HG03457 (cell line): ENCODE results near the gene THEM5.

ENCODE experiments used
- ATAC-seq: cut with Tn5 transposase; IDR thresholded peaks from one replicate; pipeline ENCODE4 v1.9.1; 2021; ENCODE audit warnings: moderate number of reproducible peaks; ENCODE audit not compliant: unreplicated experiment

THEM5 gene

DNA sequence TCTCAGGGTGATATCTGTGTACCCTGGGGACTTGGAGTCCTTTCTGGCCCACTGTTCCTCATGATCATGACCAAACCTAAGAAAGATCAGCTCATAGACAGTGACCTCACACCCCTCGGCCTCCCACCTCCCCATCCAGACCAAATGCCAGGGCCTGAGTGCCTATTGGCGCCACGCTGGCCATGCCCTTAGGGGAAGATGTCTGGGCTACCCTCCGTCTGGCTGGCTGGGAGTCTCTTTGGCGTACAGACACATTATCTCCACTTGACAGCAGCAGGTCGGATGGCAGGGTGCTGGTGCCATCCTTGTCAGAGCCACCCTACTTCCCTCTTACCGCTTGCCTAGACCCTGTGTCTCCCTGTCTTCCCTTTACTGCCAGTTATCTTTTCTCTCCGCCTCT lies 30.3 kb downstream of the THEM5 start:
- ATAC-seq = no peak

DNA sequence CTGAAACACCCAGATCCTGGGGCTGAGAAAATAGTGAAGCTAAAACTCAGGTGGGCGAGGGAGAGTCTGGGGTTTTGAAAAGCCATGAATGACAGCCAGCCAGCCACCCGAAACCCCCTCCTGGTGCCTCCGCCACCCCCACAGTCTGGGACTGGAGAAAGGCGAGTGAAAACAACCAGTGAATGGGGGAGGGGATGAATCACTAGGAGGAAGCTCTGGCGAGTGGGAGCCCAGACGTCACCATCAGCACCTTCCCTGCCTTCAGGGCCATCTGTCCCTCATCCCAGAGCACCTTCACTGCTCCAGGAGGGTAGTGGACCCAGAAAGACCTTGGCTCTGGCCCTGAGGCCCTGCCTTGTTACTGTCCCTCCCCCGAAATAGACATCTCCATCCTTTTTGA lies 31.1 kb downstream of the THEM5 start:
- no peak for ATAC-seq

DNA sequence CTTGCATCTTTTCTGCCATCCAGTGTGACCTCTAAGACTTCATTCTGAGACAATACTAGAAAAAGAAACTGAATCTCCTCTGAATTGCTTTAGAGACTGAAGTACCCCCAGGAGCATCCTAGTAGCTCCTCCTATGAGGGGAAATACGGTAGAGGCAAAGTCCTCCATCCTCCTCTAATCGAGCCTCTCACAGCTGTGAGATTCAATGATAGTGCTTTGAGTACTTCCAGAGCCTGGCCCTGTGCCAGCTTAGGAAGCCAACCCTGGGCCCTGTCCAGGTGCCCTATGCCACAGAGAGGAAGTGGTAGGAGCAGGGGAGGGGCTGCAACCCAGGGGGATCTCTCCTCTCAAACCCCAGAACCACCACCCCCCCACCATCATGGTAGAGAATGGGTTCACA lies 32.6 kb downstream of the THEM5 start:
- ATAC-seq = no peak

DNA sequence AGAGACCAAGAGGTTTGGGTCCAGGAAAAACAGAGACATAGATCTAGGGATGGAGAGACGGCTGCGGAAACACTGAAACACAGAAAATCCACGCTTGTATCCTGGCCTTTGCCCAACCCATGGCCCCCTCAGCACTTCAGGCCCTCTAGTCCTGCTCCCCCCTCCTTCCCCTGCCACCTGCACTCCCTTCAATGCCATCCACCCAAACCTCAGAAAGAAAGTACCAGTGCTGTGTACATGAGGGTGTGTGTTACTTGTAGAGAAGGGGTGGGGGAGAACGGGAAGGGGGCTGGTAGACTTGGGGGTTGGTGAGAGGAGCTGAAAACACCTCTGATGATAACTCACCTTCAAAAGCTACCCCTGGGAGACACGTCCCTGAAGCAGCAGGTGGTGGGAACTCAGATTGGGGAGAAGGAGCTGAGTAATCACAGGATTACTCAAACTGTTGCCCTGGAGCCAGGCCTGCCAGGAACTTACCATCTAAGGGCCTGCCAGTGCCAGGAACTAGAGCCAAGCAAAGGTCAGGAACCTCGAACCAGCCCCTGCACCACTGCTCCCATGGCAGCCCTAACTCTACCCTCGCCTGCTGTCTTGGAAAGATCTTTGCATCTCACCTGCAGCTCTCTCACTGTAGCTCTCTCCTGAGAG lies 33.4 kb downstream of the THEM5 start:
- no peak for ATAC-seq

DNA sequence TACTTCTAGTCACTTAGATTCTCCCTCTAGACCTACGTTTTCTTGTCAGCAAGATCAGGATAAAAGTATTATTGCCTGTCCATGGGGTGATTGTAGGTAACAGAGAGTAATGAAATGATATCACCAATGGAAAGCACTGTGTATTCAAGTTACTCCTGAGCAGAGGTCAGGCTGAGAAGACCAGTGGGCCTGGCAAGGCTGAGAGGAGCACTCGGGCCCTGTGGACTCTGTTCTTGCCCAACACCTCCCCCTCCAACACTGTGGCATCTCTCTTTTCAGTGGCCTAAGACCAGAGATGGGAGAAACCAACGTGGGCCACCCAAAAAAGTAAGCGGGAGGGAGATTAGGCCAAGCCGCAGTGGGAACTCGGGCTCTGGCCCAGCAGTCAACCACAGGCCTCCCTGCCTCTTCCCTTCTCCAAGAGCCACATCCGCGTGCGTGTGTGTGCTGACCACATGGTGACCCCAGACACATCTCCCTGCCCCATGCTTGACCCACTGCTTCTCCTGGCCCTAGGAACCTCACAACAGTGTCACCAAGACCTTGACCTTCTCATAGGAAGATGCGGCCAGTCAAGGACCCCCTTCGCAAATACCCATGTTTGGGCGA lies 34.2 kb downstream of the THEM5 start:
- no peak for ATAC-seq

DNA sequence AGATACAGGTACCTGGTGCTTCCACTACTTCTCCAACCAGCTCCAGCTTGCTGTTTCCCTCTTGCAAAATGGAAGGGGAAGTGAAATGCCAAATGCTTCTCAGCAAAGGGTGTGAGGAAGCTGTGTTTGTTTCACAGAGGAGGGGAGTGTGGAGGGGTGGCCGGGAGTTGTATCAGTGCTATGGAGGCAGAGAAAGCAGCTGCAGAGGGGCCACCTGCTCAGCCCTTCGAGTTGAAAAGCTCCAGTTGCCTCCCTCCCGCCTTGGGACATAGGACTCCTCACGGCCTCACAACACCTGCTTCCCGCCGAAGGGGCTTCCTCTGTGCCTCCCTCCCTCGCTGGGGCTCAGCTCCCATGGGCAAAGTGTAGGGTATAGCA lies 36.2 kb downstream of the THEM5 start:
- ATAC-seq = no peak

DNA sequence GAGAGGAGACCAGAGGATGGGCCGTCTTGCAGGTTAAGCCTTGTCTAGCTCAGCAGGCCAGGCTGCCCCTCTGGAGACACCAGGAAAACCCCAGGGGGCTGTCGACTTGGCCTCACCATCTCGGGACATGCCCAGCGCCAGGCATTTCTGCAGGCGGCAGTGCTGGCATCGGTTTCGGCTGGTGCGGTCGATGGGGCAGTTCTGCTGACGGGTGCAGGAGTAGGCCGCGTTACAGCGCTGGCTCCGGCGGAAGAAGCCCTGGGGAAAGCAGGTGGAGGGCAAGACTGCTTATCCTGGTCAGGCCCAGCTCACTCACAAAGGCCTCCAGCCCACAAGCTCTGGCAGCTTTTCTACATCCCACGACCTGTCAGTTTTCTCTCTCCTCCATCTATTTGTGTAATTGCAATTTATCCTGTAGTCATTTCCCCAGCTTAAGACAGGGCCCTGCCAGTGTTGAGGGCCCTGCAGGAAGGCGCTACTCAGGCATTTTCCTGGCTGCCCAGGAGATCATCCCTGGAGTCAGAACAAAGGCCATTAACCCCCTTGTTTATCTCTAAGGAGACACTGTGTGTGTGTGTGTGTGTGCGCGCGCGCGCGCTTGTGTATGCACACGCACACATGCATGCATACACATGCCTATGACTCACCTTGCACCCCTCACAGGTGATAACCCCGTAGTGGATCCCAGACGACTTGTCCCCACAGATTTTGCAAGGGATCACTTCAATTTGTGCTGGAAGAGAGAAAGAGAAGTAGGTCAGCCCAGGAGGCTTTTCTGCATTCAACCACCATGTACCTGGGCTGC lies 36.8 kb downstream of the THEM5 start:
- ATAC-seq = no peak

DNA sequence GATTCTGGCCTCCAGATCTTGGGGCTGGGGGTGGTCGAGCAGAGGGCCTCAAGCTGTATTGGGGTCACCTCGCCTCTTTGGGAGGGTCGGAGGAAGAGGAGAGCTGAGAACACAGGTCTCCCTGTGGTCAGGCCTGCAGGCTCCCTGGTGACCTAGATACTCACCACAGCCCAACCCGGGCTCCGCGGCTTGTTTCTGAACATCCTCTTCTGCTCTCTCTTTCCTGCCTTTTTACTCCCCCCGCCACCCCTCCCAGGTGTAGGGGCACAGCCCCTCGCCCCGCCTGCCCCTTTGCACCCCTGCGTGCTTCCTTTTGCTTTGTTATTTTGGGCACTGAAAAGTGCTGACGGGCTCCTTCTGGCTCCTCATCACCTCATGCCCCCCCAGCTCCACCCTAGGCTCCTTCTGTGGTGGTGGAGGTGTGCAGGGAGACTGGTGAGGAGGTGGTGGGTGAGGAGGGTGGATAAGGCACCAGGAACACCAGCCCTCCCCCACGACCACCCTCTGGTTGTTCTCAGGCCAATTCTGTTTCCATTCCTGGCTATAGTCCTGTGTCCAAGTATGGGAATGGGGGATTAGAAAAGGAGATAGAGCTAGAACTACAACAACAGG lies 37.7 kb downstream of the THEM5 start:
- no peak for ATAC-seq

DNA sequence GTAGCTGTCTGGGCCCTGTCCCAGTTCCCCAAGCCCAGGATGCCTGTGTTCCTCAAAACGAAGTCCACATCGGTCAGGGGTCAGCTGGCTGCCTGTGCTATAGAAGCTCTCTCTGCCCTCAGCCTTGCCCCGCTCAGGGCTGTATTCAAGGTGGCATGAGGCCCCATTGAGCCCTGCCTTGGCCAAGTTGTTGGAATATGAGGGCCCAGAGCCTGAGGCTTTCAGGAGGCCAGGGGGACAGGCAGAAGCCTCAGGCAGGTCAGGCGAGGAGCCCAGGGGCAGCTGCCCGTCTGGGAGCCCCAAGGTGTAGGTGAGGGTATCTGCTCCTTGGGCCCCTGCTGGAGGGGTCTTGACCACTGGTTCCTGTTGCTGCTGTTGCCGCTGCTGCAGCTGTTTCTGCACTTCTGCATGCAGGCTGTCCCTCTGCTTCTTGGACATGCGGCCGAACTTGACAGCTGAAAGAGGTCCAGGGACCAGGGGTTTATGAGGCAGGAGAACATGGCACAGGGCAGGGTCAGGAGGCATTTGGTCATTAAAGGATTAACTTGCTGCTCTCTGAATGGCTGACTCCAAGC lies 38.5 kb downstream of the THEM5 start:
- no peak for ATAC-seq

DNA sequence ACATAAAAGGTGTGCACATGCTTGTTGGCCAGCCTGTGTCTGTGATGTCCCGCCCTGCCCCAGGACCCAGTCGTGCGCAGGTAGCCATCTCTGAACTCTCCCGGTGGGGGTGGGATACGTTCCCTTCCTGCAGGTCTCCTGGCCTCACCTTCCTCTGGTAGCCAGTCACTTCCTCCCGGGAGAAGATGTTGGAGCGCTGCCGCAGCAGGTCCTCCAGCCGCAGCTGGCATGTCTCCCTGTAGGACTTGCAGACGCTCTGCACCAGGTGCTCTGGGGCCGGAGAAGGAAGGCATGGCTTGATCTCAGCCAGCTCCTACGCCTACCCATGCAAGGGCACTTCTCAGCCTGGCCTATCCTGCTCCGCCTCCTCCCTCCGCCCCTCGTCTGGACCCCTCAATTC lies 39.1 kb downstream of the THEM5 start:
- no peak for ATAC-seq

DNA sequence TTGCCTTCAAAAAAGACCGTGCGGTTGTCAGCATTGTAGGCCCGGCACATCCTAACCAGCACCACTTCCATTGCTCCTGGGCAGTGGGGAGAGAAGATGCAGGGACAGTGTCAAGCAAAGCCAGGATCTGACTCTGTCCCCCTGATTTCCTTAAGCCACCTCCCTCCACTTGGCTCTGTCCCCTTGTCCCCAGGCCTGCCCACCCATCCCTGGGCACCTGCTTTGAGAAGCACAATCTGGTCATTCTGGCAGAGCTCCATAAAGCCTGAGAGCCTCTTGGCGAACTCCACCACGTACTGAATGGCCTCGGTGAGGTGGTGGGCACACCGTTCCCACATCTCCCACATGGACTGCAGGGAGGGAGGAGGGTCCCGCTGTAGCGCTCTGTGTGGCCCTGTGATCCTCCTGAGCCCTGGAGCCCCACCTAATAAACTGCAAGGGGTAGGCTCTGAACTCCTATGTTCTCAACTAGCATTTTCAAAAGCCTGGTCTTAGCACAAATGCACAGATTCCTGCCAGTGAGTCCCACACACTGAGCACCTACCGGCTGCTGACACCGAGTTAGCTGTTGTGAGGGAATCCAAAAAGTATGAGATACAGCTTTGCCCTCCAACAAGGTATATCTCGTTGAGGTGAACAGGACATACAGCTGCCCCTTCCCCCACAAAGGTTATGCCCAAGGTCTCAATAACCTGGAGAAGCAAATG lies 40.1 kb downstream of the THEM5 start:
- ATAC-seq = no peak

DNA sequence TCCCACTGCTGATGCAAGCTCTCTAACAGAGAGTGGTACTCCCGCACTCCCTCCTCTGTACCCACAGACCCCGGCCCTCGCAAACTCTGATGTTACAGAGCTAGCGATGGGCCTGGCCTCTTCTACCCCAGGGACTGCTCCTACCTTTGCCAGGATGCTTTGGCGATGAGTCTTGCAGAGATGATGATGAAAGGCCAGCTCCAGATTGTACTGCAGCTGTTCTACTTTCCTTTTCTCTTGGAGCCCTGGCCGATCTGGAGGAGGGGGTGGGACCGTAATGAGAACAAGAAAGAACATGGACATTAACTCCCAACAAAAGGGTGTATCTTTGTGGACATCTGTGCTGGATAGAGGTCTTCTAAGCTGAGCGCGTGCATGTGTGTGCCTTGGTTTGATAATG lies 42.3 kb downstream of the THEM5 start:
- no peak for ATAC-seq

DNA sequence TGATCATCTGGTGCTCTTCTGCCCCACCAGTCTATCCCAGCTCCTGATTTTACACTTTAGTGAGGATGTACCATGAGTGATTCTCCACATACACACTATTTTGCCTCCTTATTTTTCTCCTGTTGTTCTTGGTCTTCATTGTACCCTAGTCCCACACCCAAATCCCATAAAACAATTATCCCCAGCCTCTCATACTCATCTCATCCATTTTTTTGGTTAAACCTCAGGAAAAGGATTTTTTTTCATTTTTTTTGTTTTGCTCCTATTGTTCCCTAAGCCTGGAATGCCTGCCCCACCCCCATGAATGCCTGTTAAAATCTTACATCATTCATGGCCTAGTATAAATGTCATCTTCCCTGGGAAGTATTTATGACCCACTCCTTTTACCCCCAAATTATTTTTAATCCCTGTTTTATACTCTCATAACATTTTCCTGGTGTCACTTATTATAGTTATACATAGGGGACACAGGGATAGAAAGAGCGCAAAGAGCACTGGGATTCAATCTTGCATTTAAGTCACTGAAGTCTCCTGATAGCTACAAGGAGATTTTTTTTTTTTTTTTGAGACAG lies 43.4 kb downstream of the THEM5 start:
- ATAC-seq = no peak

DNA sequence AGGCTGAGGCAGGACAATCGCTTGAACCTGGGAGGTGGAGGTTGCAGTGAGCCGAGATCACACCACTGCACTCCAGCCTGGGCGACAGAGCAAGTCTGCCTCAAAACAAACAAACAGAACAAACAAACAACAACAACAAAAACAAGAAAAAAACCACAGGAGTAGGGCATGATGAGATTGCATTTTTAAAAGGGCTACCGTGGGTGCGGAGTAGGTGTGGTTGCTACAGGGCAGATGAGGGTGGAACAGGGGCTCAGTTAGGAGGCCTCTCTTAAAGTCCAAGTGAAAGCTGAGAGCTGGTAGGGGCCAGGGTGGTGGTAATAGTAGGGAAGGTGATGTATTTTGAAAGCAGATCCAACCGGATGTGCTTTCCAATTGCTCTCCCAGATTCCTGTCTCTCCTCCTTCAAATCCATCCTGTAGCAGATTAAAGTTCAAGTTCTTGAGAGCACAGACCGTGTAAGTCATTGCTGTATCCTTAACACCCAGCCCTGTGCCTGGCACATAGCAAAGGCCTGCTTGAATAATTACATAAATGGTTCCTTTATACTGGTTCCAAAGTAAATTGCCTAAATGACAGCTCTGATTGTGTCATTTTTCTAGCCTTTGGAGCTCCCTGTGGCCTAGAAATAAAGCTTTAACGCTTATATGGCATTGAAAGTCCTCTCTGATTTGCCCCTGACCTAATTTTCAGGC lies 44.1 kb downstream of the THEM5 start:
- no peak for ATAC-seq

DNA sequence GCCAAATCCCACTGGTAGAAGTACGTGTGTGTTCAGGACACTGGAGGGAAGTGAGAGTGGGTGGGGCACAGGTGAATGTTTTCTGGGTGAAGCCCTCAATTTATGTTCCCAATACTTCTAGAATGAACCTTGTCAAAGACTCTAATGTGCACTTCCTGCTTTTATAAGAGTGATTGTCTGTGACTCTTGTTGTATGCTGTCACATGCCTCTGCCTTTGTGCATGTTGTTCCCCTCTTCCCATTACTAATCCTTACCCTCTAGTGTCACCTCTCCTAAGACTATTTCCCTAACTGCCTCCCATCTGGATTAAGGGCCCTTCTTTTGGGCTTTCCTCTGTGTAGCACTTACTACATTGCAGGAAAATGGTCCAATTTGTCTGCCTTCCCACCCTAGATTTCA lies 45.7 kb downstream of the THEM5 start:
- ATAC-seq = no peak

DNA sequence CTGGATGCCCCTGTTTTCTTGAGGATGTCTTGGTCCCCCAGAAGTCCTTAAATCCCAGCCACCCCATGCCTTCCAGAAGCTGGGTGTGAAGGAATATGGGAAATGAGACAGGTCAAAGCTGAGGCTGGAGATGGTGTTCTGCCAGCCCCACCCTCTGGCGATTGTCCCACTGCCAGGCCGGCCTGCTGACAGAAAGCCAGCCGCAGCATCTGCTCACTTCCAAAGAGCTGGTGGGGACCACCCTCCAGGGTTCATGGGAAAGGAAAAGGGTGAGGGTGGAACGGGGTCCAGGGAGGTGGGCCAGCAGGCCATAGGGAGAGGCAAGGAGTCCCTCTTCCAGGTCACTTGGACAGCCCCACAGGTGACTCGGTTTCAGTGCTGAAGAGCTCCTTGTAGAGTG lies 46.4 kb downstream of the THEM5 start:
- ATAC-seq = no peak

DNA sequence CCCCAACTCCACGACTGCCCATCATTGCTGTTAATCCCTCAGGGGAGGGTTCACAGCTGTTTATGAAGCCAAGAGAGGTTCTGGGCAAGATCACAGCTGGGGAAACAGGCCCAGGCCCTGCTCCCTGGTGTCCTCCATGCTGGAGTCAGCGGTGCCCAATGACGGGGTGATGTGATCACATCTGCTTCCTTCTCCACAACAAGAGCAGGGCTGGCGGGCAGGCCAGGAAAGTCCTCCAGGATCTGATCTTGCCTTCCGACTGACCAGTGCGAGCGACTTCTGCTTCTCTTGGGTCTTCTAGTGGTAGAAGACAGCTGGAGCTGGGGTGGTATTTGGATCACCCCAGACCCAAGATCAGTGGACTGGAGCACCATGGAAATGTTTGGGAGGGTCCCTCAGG lies 47.3 kb downstream of the THEM5 start:
- no peak for ATAC-seq

DNA sequence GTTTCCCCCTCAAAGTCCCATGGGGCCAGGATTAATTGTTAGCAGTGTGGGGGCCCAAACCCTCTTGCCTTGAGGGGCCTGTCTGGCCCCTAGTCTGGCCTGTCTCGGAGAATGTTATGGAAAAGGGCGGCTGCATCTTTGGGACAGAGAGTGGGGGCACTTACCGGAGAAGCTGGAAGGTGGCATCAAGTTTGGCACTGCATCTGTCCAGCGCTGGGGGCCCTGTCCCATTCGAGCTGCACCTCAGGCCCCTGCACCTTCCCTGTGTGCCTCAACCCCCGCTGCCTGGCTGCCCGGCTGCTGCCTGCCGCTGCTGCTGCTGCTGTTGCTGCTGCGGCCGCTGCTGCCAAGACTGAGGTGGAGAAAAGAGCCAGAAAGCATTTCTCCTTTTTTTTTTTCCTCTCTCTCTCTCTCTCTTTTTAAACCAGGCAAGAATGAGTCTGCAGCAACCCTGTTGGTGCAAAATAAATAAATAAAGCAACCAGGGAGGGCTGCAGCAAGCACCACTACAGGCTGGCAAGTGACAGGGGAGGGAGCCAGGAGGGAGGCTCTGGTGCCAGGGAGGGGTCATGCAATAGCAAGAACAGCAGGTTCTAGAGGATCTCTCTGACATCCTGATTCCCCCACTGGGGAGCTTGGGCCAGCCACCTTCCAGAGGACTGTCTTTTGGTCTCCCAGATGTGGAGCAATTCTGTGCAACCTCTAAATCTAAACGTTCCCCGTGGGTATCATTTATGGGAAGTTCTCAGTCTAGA lies 48.3 kb downstream of the THEM5 start, which contains the start of gene LINGO4:
LINGO4 (minus strand) TSS at position 354 of the 755 bp plus-strand sequence. CDS start 2,715 bp downstream, outside the sequence.
- ATAC-seq = no peak

DNA sequence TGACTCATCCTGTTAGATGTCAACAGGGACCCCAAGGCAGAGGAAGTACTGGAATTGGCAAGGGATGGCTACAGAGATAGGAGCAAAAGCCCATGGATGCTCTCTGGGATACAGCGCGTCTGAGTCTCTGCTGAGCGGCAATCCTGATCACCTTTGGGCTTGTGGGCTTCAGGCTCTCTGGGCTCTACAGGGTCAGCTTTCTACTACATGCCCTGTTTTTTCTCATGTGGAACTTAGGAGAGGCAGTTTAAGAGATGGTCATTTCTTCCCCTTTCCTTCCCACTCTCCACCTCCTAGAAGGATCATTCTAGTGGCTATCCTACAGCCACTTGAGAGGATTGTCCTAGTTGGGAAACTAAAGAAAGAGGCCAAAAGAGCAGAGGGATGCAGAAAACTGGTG lies 49.6 kb downstream of the THEM5 start:
- no peak for ATAC-seq
